ENCODE results near the gene MTHFD1. TPM values are rescaled to one million over a fixed set of nuclear protein-coding genes. Genes with fewer than 3 reads are reported as not detected.

MTHFD1 gene
- total RNA-seq, 2 experiments from 2014 or later = 266 to 269 TPM

- no peak for DNase-seq
- Mint-ChIP-seq H3K27ac (no peak overlapping the region), H3K27me3 (no peaks in the 10 kb centered on the region), H3K36me3 (peaks cover 47% of the 10 kb centered on the region), H3K4me1 (peaks cover 24% of the 10 kb centered on the region), H3K4me3 (no peak overlapping the region), H3K9me3 (no peaks in the 10 kb centered on the region)
Observed at GRCh38 chr14:64454671-64455070, 66.5 kb downstream of the MTHFD1 start.

GRCh38 chr14:64459405-64460136, 71.4 kb downstream of the MTHFD1 start:
- peaks cover 30% of the 10 kb centered on the region for H3K36me3 Mint-ChIP-seq
- H3K4me3 Mint-ChIP-seq = no peak overlapping the region
- H3K27ac Mint-ChIP-seq = peak overlapping the region; percentile 9
- peaks cover 20% of the 10 kb centered on the region for H3K4me1 Mint-ChIP-seq
- no peaks in the 10 kb centered on the region for H3K9me3 Mint-ChIP-seq
- DNase-seq = no peak
- no peaks in the 10 kb centered on the region for H3K27me3 Mint-ChIP-seq

- no peak overlapping the region for H3K27ac Mint-ChIP-seq
Observed at GRCh38 chr14:64461221-64461620, 73.1 kb downstream of the MTHFD1 start.

GRCh38 chr14:64463195-64463594, 75.0 kb downstream of the MTHFD1 start:
- no peak for DNase-seq
- peaks cover 24% of the 10 kb centered on the region for H3K36me3 Mint-ChIP-seq
- no peaks in the 10 kb centered on the region for H3K9me3 Mint-ChIP-seq
- no peak overlapping the region for H3K27ac Mint-ChIP-seq
- no peak overlapping the region for H3K4me3 Mint-ChIP-seq
- H3K27me3 Mint-ChIP-seq = no peaks in the 10 kb centered on the region
- H3K4me1 Mint-ChIP-seq = peaks cover 38% of the 10 kb centered on the region

More at GRCh38 chr14:64461221-64461620, 73.1 kb downstream of the MTHFD1 start:
- Mint-ChIP-seq H3K36me3 (peaks cover 29% of the 10 kb centered on the region), H3K4me3 (no peak overlapping the region), H3K27me3 (no peaks in the 10 kb centered on the region), H3K4me1 (peaks cover 26% of the 10 kb centered on the region), H3K9me3 (no peaks in the 10 kb centered on the region)
- no peak for DNase-seq

- H3K9me3 Mint-ChIP-seq = no peaks in the 10 kb centered on the region
- H3K4me1 Mint-ChIP-seq = peaks cover 44% of the 10 kb centered on the region
- no peaks in the 10 kb centered on the region for H3K27me3 Mint-ChIP-seq
- no peak overlapping the region for H3K27ac Mint-ChIP-seq
- no peak for DNase-seq
- H3K36me3 Mint-ChIP-seq = peaks cover 19% of the 10 kb centered on the region
- H3K4me3 Mint-ChIP-seq = no peak overlapping the region
Observed at GRCh38 chr14:64463873-64464272, 75.7 kb downstream of the MTHFD1 start.

GRCh38 chr14:64464651-64465050, 76.5 kb downstream of the MTHFD1 start:
- Mint-ChIP-seq H3K27ac (peak overlapping the region; percentile 48), H3K4me1 (peaks cover 43% of the 10 kb centered on the region), H3K4me3 (peak overlapping the region; percentile 84), H3K27me3 (no peaks in the 10 kb centered on the region), H3K9me3 (no peaks in the 10 kb centered on the region), H3K36me3 (peaks cover 13% of the 10 kb centered on the region)
- DNase-seq = no peak

GRCh38 chr14:64465191-64465822, 77.2 kb downstream of the MTHFD1 start, which contains the start of gene AKAP5:
TSS of gene AKAP5 (plus strand) at chr14:64465499. CDS start at chr14:64468395, 2,896 bp downstream.
- peak; percentile 73 for DNase-seq
- Mint-ChIP-seq H3K27me3 (no peaks in the 10 kb centered on the region), H3K27ac (peak within 1 kb of the TSS; percentile 74), H3K4me3 (peak within 1 kb of the TSS; percentile 84), H3K9me3 (no peaks in the 10 kb centered on the region), H3K4me1 (peaks cover 42% of the 10 kb centered on the region), H3K36me3 (peaks cover 8% of the 10 kb centered on the region)

GRCh38 chr14:64465831-64466554, 77.8 kb downstream of the MTHFD1 start:
- Mint-ChIP-seq H3K36me3 (peaks cover 7% of the 10 kb centered on the region), H3K27ac (peak overlapping the region; percentile 74), H3K4me1 (peaks cover 42% of the 10 kb centered on the region), H3K4me3 (peak overlapping the region; percentile 78), H3K9me3 (no peaks in the 10 kb centered on the region), H3K27me3 (no peaks in the 10 kb centered on the region)
- no peak for DNase-seq

GRCh38 chr14:64467101-64467500, 78.9 kb downstream of the MTHFD1 start:
- DNase-seq = no peak
- no peaks in the 10 kb centered on the region for H3K27me3 Mint-ChIP-seq
- peaks cover 7% of the 10 kb centered on the region for H3K36me3 Mint-ChIP-seq
- H3K27ac Mint-ChIP-seq = no peak overlapping the region
- H3K4me1 Mint-ChIP-seq = peaks cover 48% of the 10 kb centered on the region
- no peaks in the 10 kb centered on the region for H3K9me3 Mint-ChIP-seq
- no peak overlapping the region for H3K4me3 Mint-ChIP-seq

GRCh38 chr14:64467566-64467965, 79.4 kb downstream of the MTHFD1 start:
- no peak for DNase-seq
- H3K36me3 Mint-ChIP-seq = peaks cover 7% of the 10 kb centered on the region
- no peak overlapping the region for H3K27ac Mint-ChIP-seq
- H3K4me1 Mint-ChIP-seq = peaks cover 48% of the 10 kb centered on the region
- H3K9me3 Mint-ChIP-seq = no peaks in the 10 kb centered on the region
- H3K27me3 Mint-ChIP-seq = no peaks in the 10 kb centered on the region
- H3K4me3 Mint-ChIP-seq = no peak overlapping the region

GRCh38 chr14:64468451-64468850, 80.3 kb downstream of the MTHFD1 start:
- Mint-ChIP-seq H3K27me3 (no peaks in the 10 kb centered on the region), H3K27ac (no peak overlapping the region), H3K4me1 (peaks cover 49% of the 10 kb centered on the region), H3K4me3 (no peak overlapping the region), H3K36me3 (peaks cover 7% of the 10 kb centered on the region), H3K9me3 (no peaks in the 10 kb centered on the region)
- no peak for DNase-seq

GRCh38 chr14:64474041-64474440, 85.9 kb downstream of the MTHFD1 start:
- H3K4me3 Mint-ChIP-seq = no peak overlapping the region
- no peaks in the 10 kb centered on the region for H3K27me3 Mint-ChIP-seq

GRCh38 chr14:64474698-64475097, 86.5 kb downstream of the MTHFD1 start:
- H3K27me3 Mint-ChIP-seq = no peaks in the 10 kb centered on the region
- H3K27ac Mint-ChIP-seq = no peak overlapping the region
- no peaks in the 10 kb centered on the region for H3K9me3 Mint-ChIP-seq
- H3K36me3 Mint-ChIP-seq = peaks cover 8% of the 10 kb centered on the region
- no peak overlapping the region for H3K4me3 Mint-ChIP-seq
- DNase-seq = no peak
- peaks cover 26% of the 10 kb centered on the region for H3K4me1 Mint-ChIP-seq

More at GRCh38 chr14:64474041-64474440, 85.9 kb downstream of the MTHFD1 start:
- Mint-ChIP-seq H3K4me1 (peaks cover 30% of the 10 kb centered on the region), H3K27ac (no peak overlapping the region), H3K36me3 (peaks cover 9% of the 10 kb centered on the region), H3K9me3 (no peaks in the 10 kb centered on the region)
- no peak for DNase-seq

- no peak for DNase-seq
- peaks cover 24% of the 10 kb centered on the region for H3K4me1 Mint-ChIP-seq
- peaks cover 10% of the 10 kb centered on the region for H3K36me3 Mint-ChIP-seq
- H3K27ac Mint-ChIP-seq = no peak overlapping the region
- no peaks in the 10 kb centered on the region for H3K27me3 Mint-ChIP-seq
- no peak overlapping the region for H3K4me3 Mint-ChIP-seq
- H3K9me3 Mint-ChIP-seq = no peaks in the 10 kb centered on the region
Observed at GRCh38 chr14:64475585-64476273, 87.6 kb downstream of the MTHFD1 start.

GRCh38 chr14:64476438-64476837, 88.3 kb downstream of the MTHFD1 start:
- Mint-ChIP-seq H3K9me3 (no peaks in the 10 kb centered on the region), H3K4me3 (no peak overlapping the region), H3K4me1 (peaks cover 24% of the 10 kb centered on the region), H3K36me3 (peaks cover 10% of the 10 kb centered on the region), H3K27me3 (no peaks in the 10 kb centered on the region), H3K27ac (no peak overlapping the region)
- DNase-seq = no peak
